ENCODE results near the gene MYOCD. TPM values are rescaled to one million over a fixed set of nuclear protein-coding genes. Genes with fewer than 3 reads are reported as not detected.

MYOCD gene
- total and polyA plus RNA-seq, 4 donors = 0.05 to 0.59 (median 0.23) TPM

DNA sequence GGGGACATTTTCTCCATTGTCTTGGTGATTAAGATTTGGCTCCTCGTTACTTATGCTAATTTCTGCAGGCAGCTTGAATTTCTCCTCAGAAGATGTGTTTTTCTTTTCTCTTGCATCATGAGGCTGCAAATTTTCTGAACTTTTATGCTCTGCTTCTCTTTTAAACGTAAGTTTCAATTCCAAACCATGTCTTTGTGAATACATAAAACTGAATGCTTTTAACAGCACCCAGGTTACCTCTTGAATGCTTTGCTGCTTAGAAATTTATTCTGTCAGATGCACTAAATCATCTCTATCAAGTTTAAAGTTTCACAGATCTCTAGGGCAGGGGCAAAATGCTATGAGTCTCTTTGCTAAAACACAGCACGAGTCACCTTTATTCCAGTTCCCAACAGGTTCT is 143.0 kb downstream of the MYOCD start:
- WGBS = 75% methylated on average over 3 of the region's 3 CpGs
- no peak overlapping the region for H3K27ac ChIP-seq (ENCODE audit: low read depth in 1 of 2, low read length in 2 of 2)
- TF ChIP-seq HNF4G (IDR thresholded peaks at IDR 0.05) = no peak
- no peak for TF ChIP-seq GABPA (IDR thresholded peaks at IDR 0.05 in 1 of 2, conservative IDR thresholded peaks at IDR 0.05 in 1 of 2)
- no peak for TF ChIP-seq NR2F2 (IDR thresholded peaks at IDR 0.05)
- TF ChIP-seq YY1 (IDR thresholded peaks at IDR 0.05) = no peak
- TF ChIP-seq TAF1 (conservative IDR thresholded peaks at IDR 0.05) = no peak
- no peak for TF ChIP-seq FOXA1 (IDR thresholded peaks at IDR 0.05)
- no peak for TF ChIP-seq FOXA2 (IDR thresholded peaks at IDR 0.05)
- TF ChIP-seq HNF4A (conservative IDR thresholded peaks at IDR 0.05) = no peak
- TF ChIP-seq SP1 (IDR thresholded peaks at IDR 0.05) = no peak
- TF ChIP-seq, protein P1, sequence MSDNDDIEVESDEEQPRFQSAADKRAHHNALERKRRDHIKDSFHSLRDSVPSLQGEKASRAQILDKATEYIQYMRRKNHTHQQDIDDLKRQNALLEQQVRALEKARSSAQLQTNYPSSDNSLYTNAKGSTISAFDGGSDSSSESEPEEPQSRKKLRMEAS (IDR thresholded peaks at IDR 0.05) = no peak
- TF ChIP-seq EGR1 (IDR thresholded peaks at IDR 0.05; ENCODE audit: low read depth in 2 of 2) = no peak
- TF ChIP-seq, protein P2, sequence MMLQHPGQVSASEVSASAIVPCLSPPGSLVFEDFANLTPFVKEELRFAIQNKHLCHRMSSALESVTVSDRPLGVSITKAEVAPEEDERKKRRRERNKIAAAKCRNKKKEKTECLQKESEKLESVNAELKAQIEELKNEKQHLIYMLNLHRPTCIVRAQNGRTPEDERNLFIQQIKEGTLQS (IDR thresholded peaks at IDR 0.05) = no peak
- TF ChIP-seq RAD21 (IDR thresholded peaks at IDR 0.05) = no peak
- TF ChIP-seq, protein P3, sequence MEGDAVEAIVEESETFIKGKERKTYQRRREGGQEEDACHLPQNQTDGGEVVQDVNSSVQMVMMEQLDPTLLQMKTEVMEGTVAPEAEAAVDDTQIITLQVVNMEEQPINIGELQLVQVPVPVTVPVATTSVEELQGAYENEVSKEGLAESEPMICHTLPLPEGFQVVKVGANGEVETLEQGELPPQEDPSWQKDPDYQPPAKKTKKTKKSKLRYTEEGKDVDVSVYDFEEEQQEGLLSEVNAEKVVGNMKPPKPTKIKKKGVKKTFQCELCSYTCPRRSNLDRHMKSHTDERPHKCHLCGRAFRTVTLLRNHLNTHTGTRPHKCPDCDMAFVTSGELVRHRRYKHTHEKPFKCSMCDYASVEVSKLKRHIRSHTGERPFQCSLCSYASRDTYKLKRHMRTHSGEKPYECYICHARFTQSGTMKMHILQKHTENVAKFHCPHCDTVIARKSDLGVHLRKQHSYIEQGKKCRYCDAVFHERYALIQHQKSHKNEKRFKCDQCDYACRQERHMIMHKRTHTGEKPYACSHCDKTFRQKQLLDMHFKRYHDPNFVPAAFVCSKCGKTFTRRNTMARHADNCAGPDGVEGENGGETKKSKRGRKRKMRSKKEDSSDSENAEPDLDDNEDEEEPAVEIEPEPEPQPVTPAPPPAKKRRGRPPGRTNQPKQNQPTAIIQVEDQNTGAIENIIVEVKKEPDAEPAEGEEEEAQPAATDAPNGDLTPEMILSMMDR (IDR thresholded peaks at IDR 0.05; ENCODE audit: low read depth, low read length, missing input control) = no peak
- TF ChIP-seq RXRA (IDR thresholded peaks at IDR 0.05) = no peak
- TF ChIP-seq, protein P4, sequence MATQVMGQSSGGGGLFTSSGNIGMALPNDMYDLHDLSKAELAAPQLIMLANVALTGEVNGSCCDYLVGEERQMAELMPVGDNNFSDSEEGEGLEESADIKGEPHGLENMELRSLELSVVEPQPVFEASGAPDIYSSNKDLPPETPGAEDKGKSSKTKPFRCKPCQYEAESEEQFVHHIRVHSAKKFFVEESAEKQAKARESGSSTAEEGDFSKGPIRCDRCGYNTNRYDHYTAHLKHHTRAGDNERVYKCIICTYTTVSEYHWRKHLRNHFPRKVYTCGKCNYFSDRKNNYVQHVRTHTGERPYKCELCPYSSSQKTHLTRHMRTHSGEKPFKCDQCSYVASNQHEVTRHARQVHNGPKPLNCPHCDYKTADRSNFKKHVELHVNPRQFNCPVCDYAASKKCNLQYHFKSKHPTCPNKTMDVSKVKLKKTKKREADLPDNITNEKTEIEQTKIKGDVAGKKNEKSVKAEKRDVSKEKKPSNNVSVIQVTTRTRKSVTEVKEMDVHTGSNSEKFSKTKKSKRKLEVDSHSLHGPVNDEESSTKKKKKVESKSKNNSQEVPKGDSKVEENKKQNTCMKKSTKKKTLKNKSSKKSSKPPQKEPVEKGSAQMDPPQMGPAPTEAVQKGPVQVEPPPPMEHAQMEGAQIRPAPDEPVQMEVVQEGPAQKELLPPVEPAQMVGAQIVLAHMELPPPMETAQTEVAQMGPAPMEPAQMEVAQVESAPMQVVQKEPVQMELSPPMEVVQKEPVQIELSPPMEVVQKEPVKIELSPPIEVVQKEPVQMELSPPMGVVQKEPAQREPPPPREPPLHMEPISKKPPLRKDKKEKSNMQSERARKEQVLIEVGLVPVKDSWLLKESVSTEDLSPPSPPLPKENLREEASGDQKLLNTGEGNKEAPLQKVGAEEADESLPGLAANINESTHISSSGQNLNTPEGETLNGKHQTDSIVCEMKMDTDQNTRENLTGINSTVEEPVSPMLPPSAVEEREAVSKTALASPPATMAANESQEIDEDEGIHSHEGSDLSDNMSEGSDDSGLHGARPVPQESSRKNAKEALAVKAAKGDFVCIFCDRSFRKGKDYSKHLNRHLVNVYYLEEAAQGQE (IDR thresholded peaks at IDR 0.05) = no peak
- peaks cover 0 to 10% (median 2%) of the 10 kb centered on the region in 4 donors for H3K9me3 ChIP-seq (ENCODE audit: control insufficient read depth in 4 of 4, low read length in 3 of 4)
- no peak overlapping the region for H3K9ac ChIP-seq (ENCODE audit: low read depth in 1 of 2, low read length in 2 of 2)
- DNase-seq (ENCODE audit: low spot score) = no peak
- no peaks in the 10 kb centered on the region for H3K4me1 ChIP-seq (ENCODE audit: control insufficient read depth in 4 of 4, insufficient read depth in 4 of 4, low read length in 3 of 4)
- peaks cover 0 to 4% (median 0%) of the 10 kb centered on the region in 4 donors for H3K27me3 ChIP-seq (ENCODE audit: control insufficient read depth in 4 of 4, insufficient read depth in 4 of 4, low read length in 3 of 4)
- peaks cover 0 to 2% (median 0%) of the 10 kb centered on the region in 4 donors for H3K36me3 ChIP-seq (ENCODE audit: control insufficient read depth in 4 of 4, insufficient read depth in 3 of 4, low read depth in 1 of 4, low read length in 3 of 4)
- H3K4me3 ChIP-seq (ENCODE audit: low read depth in 1 of 3, low read length in 3 of 3) = no peak overlapping the region

DNA sequence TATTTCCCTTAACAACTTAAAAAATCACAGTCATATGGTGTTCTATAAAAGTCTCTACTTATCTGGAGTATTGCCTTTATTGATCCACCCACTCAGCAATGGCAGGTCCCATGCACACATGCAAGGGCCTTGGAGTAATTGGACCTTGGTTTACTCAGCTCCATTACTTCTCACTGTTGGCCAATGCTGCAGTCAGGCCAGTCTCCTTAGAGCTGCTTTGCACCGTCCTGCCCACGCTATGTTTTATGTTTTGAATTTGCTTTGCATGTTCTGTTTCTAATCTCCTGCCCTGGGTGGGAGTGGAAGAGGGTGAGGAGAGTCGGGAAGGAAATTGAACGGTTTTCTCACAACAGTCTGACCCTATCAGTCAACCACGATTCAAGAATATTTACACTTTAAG is 147.2 kb downstream of the MYOCD start:
- no peak for DNase-seq (ENCODE audit: low spot score)
- Histone ChIP-seq H3K27ac (ENCODE audit: low read depth in 1 of 2, low read length in 2 of 2) (no peak overlapping the region), H3K9ac (ENCODE audit: low read depth in 1 of 2, low read length in 2 of 2) (no peak overlapping the region), H3K4me1 (ENCODE audit: control insufficient read depth in 4 of 4, insufficient read depth in 4 of 4, low read length in 3 of 4) (no peaks in the 10 kb centered on the region), H3K9me3 (ENCODE audit: control insufficient read depth in 4 of 4, low read length in 3 of 4) (peaks cover 0 to 10% (median 2%) of the 10 kb centered on the region in 4 donors), H3K4me3 (ENCODE audit: low read depth in 1 of 3, low read length in 3 of 3) (no peak overlapping the region), H3K36me3 (ENCODE audit: control insufficient read depth in 4 of 4, insufficient read depth in 3 of 4, low read depth in 1 of 4, low read length in 3 of 4) (peaks cover 0 to 2% (median 0%) of the 10 kb centered on the region in 4 donors), H3K27me3 (ENCODE audit: control insufficient read depth in 4 of 4, insufficient read depth in 4 of 4, low read length in 3 of 4) (peaks cover 0 to 4% (median 0%) of the 10 kb centered on the region in 4 donors)
- 42% methylated on average over 5 of the region's 5 CpGs for WGBS
- TF ChIP-seq RAD21 (IDR thresholded peaks at IDR 0.05) = no peak
- TF ChIP-seq HNF4G (IDR thresholded peaks at IDR 0.05) = no peak
- TF ChIP-seq, protein P2 (IDR thresholded peaks at IDR 0.05) = no peak
- TF ChIP-seq FOXA2 (IDR thresholded peaks at IDR 0.05) = no peak
- no peak for TF ChIP-seq YY1 (IDR thresholded peaks at IDR 0.05)
- TF ChIP-seq, protein P3 (IDR thresholded peaks at IDR 0.05; ENCODE audit: low read depth, low read length, missing input control) = no peak
- no peak for TF ChIP-seq SP1 (IDR thresholded peaks at IDR 0.05)
- TF ChIP-seq NR2F2 (IDR thresholded peaks at IDR 0.05) = no peak
- no peak for TF ChIP-seq HNF4A (conservative IDR thresholded peaks at IDR 0.05)
- TF ChIP-seq, protein P4 (IDR thresholded peaks at IDR 0.05) = no peak
- no peak for TF ChIP-seq JUND (IDR thresholded peaks at IDR 0.05)
- TF ChIP-seq TAF1 (conservative IDR thresholded peaks at IDR 0.05) = no peak
- no peak for TF ChIP-seq EGR1 (IDR thresholded peaks at IDR 0.05; ENCODE audit: low read depth in 2 of 2)
- TF ChIP-seq FOXA1 (IDR thresholded peaks at IDR 0.05) = no peak
- TF ChIP-seq GABPA (IDR thresholded peaks at IDR 0.05 in 1 of 2, conservative IDR thresholded peaks at IDR 0.05 in 1 of 2) = no peak
- TF ChIP-seq RXRA (IDR thresholded peaks at IDR 0.05) = no peak
